K562 (cell line): ENCODE measurements around the gene GYPC. TPM values are rescaled to one million over a fixed set of nuclear protein-coding genes. Genes with fewer than 3 reads are reported as not detected.

Experiments
- ATAC-seq: fragments of 200-7000 bp; cut with Tn5 transposase; 3 replicates; pipeline ENCODE4 v1.9.1; 2020; ENCODE audit warnings: moderate library complexity
- BruUV-seq: library from RNA; stranded (reverse); fragments of 400-500 nt; replicated peaks from 2 replicates; lab custom pipeline; 2021; lab: Mats Ljungman, UMichigan
- CTCF ChIA-PET: fragments of 300-600 bp; formaldehyde crosslinking; extraction: SDS; loops from one replicate; lab custom pipeline; 2021; ENCODE audit warnings: low intra/inter-chr PET ratio; lab: Yijun Ruan, JAX
- POLR2A ChIA-PET: fragments of 300-600, 350-650 bp; sonication (Branson Sonifier 250); formaldehyde crosslinking; extraction: SDS; loops from one replicate; lab custom pipeline; 2021; ENCODE audit warnings: antibody characterized with exemption, inconsistent platforms; lab: Yijun Ruan, JAX
- DNase-seq, 4 experiments: peaks; one replicate each; pipeline versions ENCODE4 v3.0.0 to v3.0.0-alpha.2; 2011 to 2018; ENCODE audit warnings: low spot score in 3 of 4, mixed read lengths in 3 of 4; ENCODE audit errors: extremely low read depth in 1 of 4
- FAIRE-seq: peaks from 2 replicates; lab custom pipeline; 2011; peaks lifted over from hg19 to GRCh38; lab: Jason Lieb, UNC
- H2AFZ ChIP-seq: 2 replicates; pipeline ENCODE4 v1.6.0; 2011; ENCODE audit warnings: low read depth, low read length, control low read depth, inconsistent platforms
- H3K27ac ChIP-seq: fragments of 200-600 bp; 3 replicates; pipeline ENCODE4 v1.8.0; 2011; ENCODE audit warnings: low read depth, mild to moderate bottlenecking, control low read depth, inconsistent platforms, low read length, moderate library complexity, mixed read lengths; ENCODE audit errors: extremely low read depth
- H3K27me3 ChIP-seq, 2 experiments: fragments of 300-600 bp in 1 of 2; 2 replicates in 1 of 2; 3 replicates in 1 of 2; pipeline versions ENCODE4 v1.6.0 to v1.8.0; 2011; ENCODE audit warnings: inconsistent platforms in 2 of 2, low read length in 2 of 2, mild to moderate bottlenecking in 1 of 2, mixed read lengths in 1 of 2, moderate library complexity in 1 of 2; ENCODE audit not compliant: control insufficient read depth in 2 of 2, insufficient read depth in 2 of 2
- H3K36me3 ChIP-seq: fragments of 300-600 bp; 3 replicates; pipeline ENCODE4 v1.8.0; 2011; ENCODE audit warnings: mild to moderate bottlenecking, low read length, inconsistent platforms; ENCODE audit not compliant: control insufficient read depth, insufficient read depth
- H3K4me1 ChIP-seq, 2 experiments: fragments of 200-600 bp in 1 of 2; replicated peaks in 1 of 2; 2 replicates in 1 of 2; 3 replicates in 1 of 2; pipeline versions ENCODE4 v1.5.1 to v1.8.0; 2011; ENCODE audit warnings: inconsistent platforms in 2 of 2, low read length in 2 of 2, mild to moderate bottlenecking in 1 of 2, mixed read lengths in 1 of 2, moderate library complexity in 1 of 2; ENCODE audit not compliant: control insufficient read depth in 2 of 2, insufficient read depth in 2 of 2
- H3K4me2 ChIP-seq: 2 replicates; pipeline ENCODE4 v1.6.1; 2011; ENCODE audit warnings: low read length, control low read depth, inconsistent platforms, mixed read lengths; ENCODE audit not compliant: insufficient read depth
- H3K4me3 ChIP-seq: fragments of 200-600 bp; sonication (generic), shearing (Covaris generic); 2 replicates; pipeline ENCODE4 v1.5.1; 2016; ENCODE audit warnings: control low read depth, inconsistent platforms
- H3K79me2 ChIP-seq: fragments of 200-600 bp; 3 replicates; pipeline ENCODE4 v1.8.0; 2011; ENCODE audit warnings: low read length, inconsistent platforms; ENCODE audit not compliant: control insufficient read depth, insufficient read depth
- H3K9ac ChIP-seq, 2 experiments: 2 replicates each; pipeline versions ENCODE4 v1.6.0 to v1.6.1; 2011; ENCODE audit warnings: low read depth in 2 of 2, low read length in 2 of 2, control low read depth in 1 of 2, inconsistent platforms in 1 of 2, mild to moderate bottlenecking in 1 of 2, mixed read lengths in 1 of 2; ENCODE audit not compliant: insufficient read depth in 1 of 2
- H3K9me1 ChIP-seq: one replicate; pipeline ENCODE4 v1.6.0; 2011; ENCODE audit warnings: inconsistent platforms, mild to moderate bottlenecking, low read length, moderate library complexity; ENCODE audit not compliant: control insufficient read depth, insufficient read depth
- H3K9me3 ChIP-seq: replicated peaks from 2 replicates; pipeline ENCODE4 v1.5.1; 2011; ENCODE audit warnings: low read depth, low read length, inconsistent platforms; ENCODE audit not compliant: control insufficient read depth, insufficient read depth
- H4K20me1 ChIP-seq: replicated peaks from 2 replicates; pipeline ENCODE4 v1.6.1; 2011; ENCODE audit warnings: low read length, inconsistent platforms, mixed read lengths; ENCODE audit not compliant: control insufficient read depth, insufficient read depth
- EZH2 ChIP-seq: IDR thresholded peaks from 2 replicates; pipeline ENCODE4 v1.6.1; 2012; ENCODE audit warnings: low read depth, mild to moderate bottlenecking, inconsistent platforms, low read length, borderline replicate concordance
- FOXO4 ChIP-seq: fragments of 450-650 bp; formaldehyde crosslinking; IDR thresholded peaks from 2 replicates; pipeline ENCODE4 v1.4.0; 2020; ENCODE audit warnings: mild to moderate bottlenecking, moderate library complexity
- HES1 ChIP-seq: fragments of 450-650 bp; IDR thresholded peaks from 2 replicates; pipeline ENCODE4 v1.6.1; 2016; ENCODE audit warnings: low read depth, mild to moderate bottlenecking, moderate library complexity
- NRF1 ChIP-seq, 2 experiments: fragments of 450-650 bp; IDR thresholded peaks in 1 of 2; conservative IDR thresholded peaks in 1 of 2; 2 replicates each; pipeline ENCODE4 v1.6.1; 2014; ENCODE audit warnings: mild to moderate bottlenecking in 2 of 2
- RBFOX2 ChIP-seq: fragments of 200-400 bp; formaldehyde crosslinking; IDR thresholded peaks from 2 replicates; pipeline ENCODE4 v1.6.1; 2017; ENCODE audit warnings: low read depth, mild to moderate bottlenecking, low read length, moderate library complexity
- SNIP1 ChIP-seq: fragments of 450-650 bp; IDR thresholded peaks from 2 replicates; pipeline ENCODE4 v1.7.1; 2017; ENCODE audit warnings: low read depth, mild to moderate bottlenecking
- TCF7 ChIP-seq: sonication (generic); IDR thresholded peaks from 2 replicates; pipeline ENCODE4 v1.6.1; 2016; ENCODE audit warnings: antibody characterized with exemption, borderline replicate concordance
- ZBTB34 ChIP-seq: fragments of 250-450 bp; sonication (Bioruptor Pico); IDR thresholded peaks from 2 replicates; pipeline ENCODE4 v1.8.0; 2021; ENCODE audit warnings: mild to moderate bottlenecking, moderate library complexity
- ZNF407 ChIP-seq: fragments of 450-650 bp; IDR thresholded peaks from 2 replicates; pipeline ENCODE4 v1.6.1; 2016; ENCODE audit warnings: low read depth
- WGBS: fragments of 100-300 bp; shearing (Covaris generic); methylation state at CpG from one replicate; pipeline ENCODE4 v1.1.6; 2016; ENCODE audit warnings: low coverage, mixed read lengths; ENCODE audit not compliant: insufficient coverage; ENCODE audit errors: missing lambda C conversion rate; 5-methylcytosine and 5-hydroxymethylcytosine counted together
- in situ Hi-C: fragments of 300-500 bp; cut with MboI; formaldehyde crosslinking; loops from 4 replicates; pipeline ENCODE4 v1.15.0; 2018; ENCODE audit warnings: inconsistent platforms, mixed read lengths
- intact Hi-C: fragments of 100-400 bp; cut with micrococcal nuclease; formaldehyde crosslinking; loops from 2 replicates; pipeline ENCODE4 v1.14.2; 2022
- polyA plus RNA-seq, 8 experiments: library from polyadenylated mRNA; depleted of rRNA in 4 of 8; stranded (reverse) in 5 of 8; unstranded in 3 of 8; fragments of >200 nt; fragmentation: Nextera tagmentation in 2 of 8; fragmentation: Illumina TruSeq in 1 of 8; extraction: Ambion mirVana in 2 of 8; extraction: Trizol in 1 of 8; gene quantifications; 2 replicates each; pipeline versions ENCODE4 v1.2.1 to v1.2.3, GENCODE V29; 2011 to 2014; ENCODE audit warnings: inconsistent platforms in 1 of 8, missing spikeins in 1 of 8
- total RNA-seq, 7 experiments: library from RNA; depleted of rRNA in 6 of 7; stranded (reverse); fragments of >200 nt in 6 of 7; fragmentation: Illumina TruSeq in 2 of 7; extraction: Trizol in 2 of 7; gene quantifications; 2 replicates each; pipeline versions ENCODE4 v1.2.1 to v1.2.3, GENCODE V29; 2011 to 2021; ENCODE audit warnings: low replicate concordance in 1 of 7

GYPC gene
- total and polyA plus RNA-seq, 9 of the 15 experiments (the other 6 are each of a cell fraction or from before 2014, with no cell fraction given) = 50.6 to 282 (median 194) TPM

GRCh38 chr2:126719191-126719832, 63.4 kb downstream of the GYPC start:
- 0% methylated on average over 3 of the region's 3 CpGs for WGBS
- H3K4me3 ChIP-seq = no peak overlapping the region
- in situ Hi-C loops (no loop called here), intact Hi-C loops (no loop called here)
- H3K36me3 ChIP-seq = no peaks in the 10 kb centered on the region
- DNase-seq = no peak
- no peaks in the 10 kb centered on the region for H3K4me1 ChIP-seq
- no peaks in the 10 kb centered on the region for H3K9me3 ChIP-seq
- H3K9me1 ChIP-seq = no peaks in the 10 kb centered on the region
- FAIRE-seq = no peak
- H2AFZ ChIP-seq = no peak overlapping the region
- BruUV-seq = no TSS peak
- H3K27ac ChIP-seq = no peak overlapping the region
- H3K79me2 ChIP-seq = no peaks in the 10 kb centered on the region
- H3K27me3 ChIP-seq = peaks cover 9 to 53% of the 10 kb centered on the region in 2 experiments; a peak in 4 of 5 replicates
- CTCF ChIA-PET = no interaction called here
- no peaks in the 10 kb centered on the region for H4K20me1 ChIP-seq
- ATAC-seq = no peak
- POLR2A ChIA-PET = interaction anchor here (0.7 to 1.0 kb wide), 3 partner anchors 10 to 284 kb away, joined by 3 to 4 read pairs (median 3); no protein-coding TSS in a partner anchor
- H3K4me2 ChIP-seq = no peak overlapping the region
- no peak overlapping the region for H3K9ac ChIP-seq
- TF ChIP-seq SNIP1 (no peak), TCF7 (no peak), NRF1 (conservative IDR thresholded peaks at IDR 0.05 in 1 of 2, IDR thresholded peaks at IDR 0.05 in 1 of 2) (no peak), FOXO4 (CRISPR knock-in tag) (no peak), ZNF407 (no peak), HES1 (no peak), ZBTB34 (no peak), EZH2 (no peak), RBFOX2 (no peak)
